HCT116 (cell line): ENCODE data around the gene HHAT. TPM values are rescaled to one million over a fixed set of nuclear protein-coding genes. Genes with fewer than 3 reads are reported as not detected.

Experiments used
- ATAC-seq: fragments of 200-7000 bp; cut with Tn5 transposase; 2 replicates; pipeline ENCODE4 v1.9.1; 2020; ENCODE audit warnings: mild to moderate bottlenecking, moderate library complexity
- BruUV-seq: library from RNA; stranded (reverse); fragments of 400-500 nt; replicated peaks from 2 replicates; lab custom pipeline; 2021; lab: Mats Ljungman, UMichigan
- CTCF ChIA-PET: fragments of 300-600 bp; sonication (Branson Sonifier 250); formaldehyde crosslinking; loops from one replicate; lab custom pipeline; 2021; ENCODE audit warnings: antibody characterized with exemption; lab: Charles Lee
- POLR2A ChIA-PET: fragments of 300-600, 350-600 bp; sonication (Branson Sonifier 250); formaldehyde crosslinking; loops from one replicate; lab custom pipeline; 2021; ENCODE audit warnings: antibody characterized with exemption; lab: Charles Lee
- RAD21 ChIA-PET, 2 experiments: fragments of 300-600 bp; sonication (Branson Sonifier 250); formaldehyde crosslinking; loops; one replicate each; lab custom pipeline; 2023; ENCODE audit warnings: low total read pairs in 2 of 2; ENCODE audit not compliant: uncharacterized antibody in 2 of 2, unreplicated experiment in 2 of 2, low non-redundant PET in 1 of 2; lab: Charles Lee
- DNase-seq: peaks from one replicate; pipeline ENCODE4 v3.0.0-alpha.2; 2010; ENCODE audit warnings: low read depth, low spot score
- H2AFZ ChIP-seq: fragments of 200-600 bp; shearing (Covaris generic), sonication (generic); 2 replicates; pipeline ENCODE4 v1.6.1; 2017; ENCODE audit warnings: low read depth, mixed run types, mixed read lengths, antibody characterized with exemption, low read length; ENCODE audit not compliant: poor library complexity, severe bottlenecking
- H3K27ac ChIP-seq: 2 replicates; pipeline ENCODE4 v1.5.1; 2012; ENCODE audit warnings: low read depth, low read length
- H3K27me3 ChIP-seq: fragments of 200-600 bp; sonication (generic); 2 replicates; pipeline ENCODE4 v1.6.1; 2016; ENCODE audit warnings: mixed run types, low read length, mixed read lengths; ENCODE audit not compliant: insufficient read depth
- H3K36me3 ChIP-seq, 2 experiments: fragments of 200-500 bp in 1 of 2; fragments of 200-600 bp in 1 of 2; sonication (Bioruptor generic) in 1 of 2; sonication (generic) in 1 of 2; 2 replicates each; pipeline versions ENCODE4 v1.5.1 to v1.6.1; 2014 to 2016; ENCODE audit warnings: low read length in 2 of 2, inconsistent platforms in 1 of 2, mixed read lengths in 1 of 2, mixed run types in 1 of 2; ENCODE audit not compliant: insufficient read depth in 2 of 2, control insufficient read depth in 1 of 2
- H3K4me1 ChIP-seq, 2 experiments: fragments of 200-600 bp in 1 of 2; sonication (generic) in 1 of 2; 2 replicates each; pipeline versions ENCODE4 v1.5.1 to v1.6.1; 2012 to 2017; ENCODE audit warnings: low read length in 2 of 2, inconsistent platforms in 1 of 2, mild to moderate bottlenecking in 1 of 2, mixed read lengths in 1 of 2, mixed run types in 1 of 2, moderate library complexity in 1 of 2; ENCODE audit not compliant: insufficient read depth in 2 of 2, control insufficient read depth in 1 of 2
- H3K4me2 ChIP-seq: fragments of 200-600 bp; sonication (generic); 2 replicates; pipeline ENCODE4 v1.6.1; 2017; ENCODE audit warnings: mixed run types, low read length, mixed read lengths
- H3K4me3 ChIP-seq, 2 experiments: fragments of 200-600 bp in 1 of 2; sonication (generic) in 1 of 2; replicated peaks in 1 of 2; 2 replicates each; pipeline ENCODE4 v1.5.1; 2011 to 2016; ENCODE audit warnings: low read length in 2 of 2, control low read depth in 1 of 2, low read depth in 1 of 2, mild to moderate bottlenecking in 1 of 2, mixed read lengths in 1 of 2, mixed run types in 1 of 2
- H3K79me2 ChIP-seq: fragments of 200-600 bp; sonication (generic); 2 replicates; pipeline ENCODE4 v1.6.1; 2017; ENCODE audit warnings: mild to moderate bottlenecking, mixed run types, low read length, moderate library complexity, mixed read lengths; ENCODE audit not compliant: insufficient read depth
- H3K9ac ChIP-seq: fragments of 200-600 bp; sonication (generic); 2 replicates; pipeline ENCODE4 v1.6.1; 2016; ENCODE audit warnings: low read length, mixed read lengths
- H3K9me2 ChIP-seq: fragments of 200-600 bp; sonication (generic), shearing (Covaris generic); 2 replicates; pipeline ENCODE4 v1.6.1; 2017; ENCODE audit warnings: mixed run types, mild to moderate bottlenecking, moderate library complexity; ENCODE audit not compliant: insufficient read depth
- H3K9me3 ChIP-seq, 2 experiments: fragments of 200-500 bp in 1 of 2; fragments of 200-600 bp in 1 of 2; sonication (Bioruptor generic) in 1 of 2; sonication (generic) in 1 of 2; 2 replicates each; pipeline ENCODE4 v1.6.1; 2014 to 2017; ENCODE audit warnings: low read length in 2 of 2, mixed read lengths in 2 of 2, inconsistent platforms in 1 of 2, low read depth in 1 of 2, mild to moderate bottlenecking in 1 of 2, mixed run types in 1 of 2, moderate library complexity in 1 of 2; ENCODE audit not compliant: control insufficient read depth in 1 of 2, insufficient read depth in 1 of 2
- H4K20me1 ChIP-seq: fragments of 200-600 bp; sonication (generic), shearing (Covaris generic); 2 replicates; pipeline ENCODE4 v1.6.1; 2017; ENCODE audit warnings: mixed run types, mild to moderate bottlenecking, moderate library complexity; ENCODE audit not compliant: insufficient read depth
- CBX3 ChIP-seq: IDR thresholded peaks from 2 replicates; pipeline ENCODE4 v1.6.1; 2012; ENCODE audit warnings: low read depth
- CEBPB ChIP-seq: IDR thresholded peaks from 2 replicates; pipeline ENCODE4 v1.6.1; 2012; ENCODE audit warnings: low read depth
- CTCF ChIP-seq, 3 experiments: fragments of 200-600 bp in 1 of 3; sonication (generic) in 1 of 3; IDR thresholded peaks in 2 of 3; conservative IDR thresholded peaks in 1 of 3; 2 replicates each; pipeline ENCODE4 v1.5.1; 2012 to 2017; ENCODE audit warnings: low read depth in 2 of 3, low read length in 2 of 3, antibody characterized with exemption in 1 of 3, borderline replicate concordance in 1 of 3, control low read depth in 1 of 3, mild to moderate bottlenecking in 1 of 3, mixed read lengths in 1 of 3, mixed run types in 1 of 3, moderate library complexity in 1 of 3; ENCODE audit not compliant: insufficient read depth in 1 of 3
- EGR1 ChIP-seq: IDR thresholded peaks from 2 replicates; pipeline ENCODE4 v1.6.1; 2012; ENCODE audit warnings: low read depth
- ELF1 ChIP-seq: IDR thresholded peaks from 2 replicates; pipeline ENCODE4 v1.6.1; 2012; ENCODE audit warnings: low read depth, borderline replicate concordance
- EZH2 ChIP-seq: fragments of 200-600 bp; sonication (generic); IDR thresholded peaks from 2 replicates; pipeline ENCODE4 v1.6.1; 2017; ENCODE audit warnings: antibody characterized with exemption, mixed run types
- EZH2phosphoT487 ChIP-seq: fragments of 200-600 bp; IDR thresholded peaks from 2 replicates; pipeline ENCODE4 v1.6.1; 2018; ENCODE audit warnings: antibody characterized with exemption, borderline replicate concordance
- FOSL1 ChIP-seq: IDR thresholded peaks from 2 replicates; pipeline ENCODE4 v1.6.1; 2012; ENCODE audit warnings: low read depth
- POLR2A ChIP-seq: IDR thresholded peaks from 2 replicates; pipeline ENCODE4 v1.7.0; 2011; ENCODE audit warnings: borderline replicate concordance; ENCODE audit not compliant: insufficient read depth, insufficient read length; ENCODE audit errors: extremely low read depth
- POLR2AphosphoS5 ChIP-seq: IDR thresholded peaks from 2 replicates; pipeline ENCODE4 v1.6.1; 2011; ENCODE audit warnings: mild to moderate bottlenecking, low read depth, low read length, moderate library complexity
- REST ChIP-seq: IDR thresholded peaks from 2 replicates; pipeline ENCODE4 v1.6.1; 2012; ENCODE audit warnings: low read depth
- SP1 ChIP-seq: IDR thresholded peaks from 2 replicates; pipeline ENCODE4 v1.6.1; 2012; ENCODE audit warnings: low read depth
- SRF ChIP-seq: IDR thresholded peaks from 2 replicates; pipeline ENCODE4 v1.6.1; 2012; ENCODE audit warnings: low read depth
- TCF7L2 ChIP-seq: IDR thresholded peaks from 2 replicates; pipeline ENCODE4 v1.7.0; 2011; ENCODE audit warnings: borderline replicate concordance, inconsistent platforms; ENCODE audit not compliant: insufficient read depth, insufficient read length; ENCODE audit errors: extremely low read depth
- YY1 ChIP-seq: IDR thresholded peaks from 2 replicates; pipeline ENCODE4 v1.6.1; 2011; ENCODE audit warnings: low read length, low read depth, moderate library complexity, mild to moderate bottlenecking; ENCODE audit not compliant: insufficient replicate concordance; ENCODE audit errors: extremely low read depth
- ZBTB33 ChIP-seq: IDR thresholded peaks from 2 replicates; pipeline ENCODE4 v1.6.1; 2011; ENCODE audit warnings: mild to moderate bottlenecking, low read length, moderate library complexity; ENCODE audit not compliant: insufficient replicate concordance; ENCODE audit errors: extremely low read depth
- ZFX ChIP-seq: fragments of 450-650 bp; IDR thresholded peaks from 2 replicates; pipeline ENCODE4 v1.6.1; 2017
- ZNF274 ChIP-seq: fragments of 200-500 bp; sonication (Bioruptor generic); IDR thresholded peaks from 2 replicates; pipeline ENCODE4 v1.6.1; 2014; ENCODE audit warnings: mild to moderate bottlenecking, low read depth, low read length, inconsistent platforms
- intact Hi-C: fragments of 100-400 bp; cut with micrococcal nuclease; formaldehyde crosslinking; loops from 2 replicates; pipeline ENCODE4 v1.10.0; 2022
- total RNA-seq: library from RNA; stranded (reverse); gene quantifications from one replicate; pipeline ENCODE4 v1.2.1, GENCODE V29; 2021; ENCODE audit not compliant: unreplicated experiment

HHAT gene
- total RNA-seq, 1 experiment from 2014 or later, result 2.7 TPM

- TF ChIP-seq ZNF274 (no peak), CBX3 (no peak)
- TF ChIP-seq, all 23 proteins: peak for 0
Observed at GRCh38 chr1:210607361-210607760, 278.7 kb downstream of the HHAT start (continued).

GRCh38 chr1:210608767-210609166 is 280.1 kb downstream of the HHAT start:
- Histone ChIP-seq H3K4me3 (no peak overlapping the region), H3K27ac (no peak overlapping the region), H4K20me1 (no peaks in the 10 kb centered on the region), H3K27me3 (peaks cover 6% of the 10 kb centered on the region), H3K4me2 (no peak overlapping the region), H3K9ac (no peak overlapping the region), H3K4me1 (no peaks in the 10 kb centered on the region), H3K36me3 (no peaks in the 10 kb centered on the region), H3K79me2 (no peaks in the 10 kb centered on the region), H3K9me2 (no peaks in the 10 kb centered on the region), H3K9me3 (no peaks in the 10 kb centered on the region), H2AFZ (no peak overlapping the region)
- RAD21 ChIA-PET, result no interaction called here
- POLR2A ChIA-PET, result no interaction called here
- ATAC-seq (no peak), DNase-seq (no peak)
- intact Hi-C loops, result no loop called here
- no peak for TF ChIP-seq CBX3
- no peak for TF ChIP-seq YY1
- no peak for TF ChIP-seq FOSL1
- no peak for TF ChIP-seq POLR2AphosphoS5
- TF ChIP-seq EZH2phosphoT487, result no peak
- TF ChIP-seq TCF7L2, result no peak
- no peak for TF ChIP-seq POLR2A
- no peak for TF ChIP-seq SRF
- no peak for TF ChIP-seq EGR1
- no peak for TF ChIP-seq EZH2
- no peak for TF ChIP-seq ZBTB33
- no peak for TF ChIP-seq CEBPB
- TF ChIP-seq REST, result no peak
- TF ChIP-seq ZFX, result no peak
- TF ChIP-seq CTCF (IDR thresholded peaks at IDR 0.05 in 2 of 3, conservative IDR thresholded peaks at IDR 0.05 in 1 of 3; ENCODE audit: borderline replicate concordance in 1 of 3, insufficient read depth in 1 of 3, low read depth in 2 of 3, low read length in 2 of 3), result no peak
- TF ChIP-seq ELF1, result no peak
- TF ChIP-seq SP1, result no peak
- no peak for TF ChIP-seq ZNF274
- CTCF ChIA-PET, result no interaction called here
- BruUV-seq, result no TSS peak
